Measurements from ENCODE around the gene CD1C. TPM values are rescaled to one million over a fixed set of nuclear protein-coding genes. Genes with fewer than 3 reads are reported as not detected.

Gene CD1C
- total RNA-seq, 1 experiment from 2014 or later, result not detected

DNA sequence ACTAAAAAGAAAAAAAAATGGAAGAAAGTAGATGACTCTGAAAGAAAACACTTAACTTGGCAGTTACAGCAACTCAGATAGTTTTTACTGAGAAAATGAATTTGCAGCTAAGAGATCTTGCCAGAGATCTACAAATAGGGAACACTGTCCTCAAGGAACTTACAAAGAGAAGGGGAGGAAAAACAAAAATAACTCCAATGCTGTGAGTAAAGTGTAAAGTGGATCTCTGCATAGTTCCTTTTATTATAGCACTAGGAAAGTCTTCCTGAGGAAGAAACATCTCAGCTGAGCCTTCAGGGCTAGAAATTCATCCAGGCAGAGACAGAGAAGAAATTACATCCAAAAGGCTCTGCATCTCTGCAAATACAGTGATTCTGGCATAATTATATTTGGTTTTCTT is 37.8 kb downstream of the CD1C start:
- ATAC-seq, result no peak
- Histone ChIP-seq H4K20me1 (ENCODE audit: low read length) (no peaks in the 10 kb centered on the region), H3K9ac (ENCODE audit: low read length) (no peak overlapping the region), H3K9me2 (replicated peaks; ENCODE audit: low read length) (no peaks in the 10 kb centered on the region), H3K36me3 (ENCODE audit: low read depth, low read length) (no peaks in the 10 kb centered on the region), H2AFZ (ENCODE audit: low read length) (no peak overlapping the region), H3F3A (ENCODE audit: low read length, unreplicated experiment) (no peaks in the 10 kb centered on the region), H3K4me1 (ENCODE audit: insufficient read depth, low read length) (no peaks in the 10 kb centered on the region), H3K9me3 (ENCODE audit: low read length) (no peaks in the 10 kb centered on the region), H3K27ac (ENCODE audit: low read length) (no peak overlapping the region), H3K4me3 (ENCODE audit: low read length) (no peak overlapping the region), H3K4me2 (ENCODE audit: low read length) (no peak overlapping the region), H3K27me3 (ENCODE audit: low read length) (peaks cover 20% of the 10 kb centered on the region), H3K79me2 (ENCODE audit: low read length) (no peaks in the 10 kb centered on the region)
- CTCF ChIA-PET, result no interaction called here
- POLR2A ChIA-PET (ENCODE audit: unreplicated experiment), result no interaction called here
- TF ChIP-seq EZH2phosphoT487 (IDR thresholded peaks at IDR 0.05; ENCODE audit: borderline replicate concordance, low read length) (no peak), EZH2 (IDR thresholded peaks at IDR 0.05; ENCODE audit: low read length, unreplicated experiment) (no peak)
- TF ChIP-seq, protein P1, sequence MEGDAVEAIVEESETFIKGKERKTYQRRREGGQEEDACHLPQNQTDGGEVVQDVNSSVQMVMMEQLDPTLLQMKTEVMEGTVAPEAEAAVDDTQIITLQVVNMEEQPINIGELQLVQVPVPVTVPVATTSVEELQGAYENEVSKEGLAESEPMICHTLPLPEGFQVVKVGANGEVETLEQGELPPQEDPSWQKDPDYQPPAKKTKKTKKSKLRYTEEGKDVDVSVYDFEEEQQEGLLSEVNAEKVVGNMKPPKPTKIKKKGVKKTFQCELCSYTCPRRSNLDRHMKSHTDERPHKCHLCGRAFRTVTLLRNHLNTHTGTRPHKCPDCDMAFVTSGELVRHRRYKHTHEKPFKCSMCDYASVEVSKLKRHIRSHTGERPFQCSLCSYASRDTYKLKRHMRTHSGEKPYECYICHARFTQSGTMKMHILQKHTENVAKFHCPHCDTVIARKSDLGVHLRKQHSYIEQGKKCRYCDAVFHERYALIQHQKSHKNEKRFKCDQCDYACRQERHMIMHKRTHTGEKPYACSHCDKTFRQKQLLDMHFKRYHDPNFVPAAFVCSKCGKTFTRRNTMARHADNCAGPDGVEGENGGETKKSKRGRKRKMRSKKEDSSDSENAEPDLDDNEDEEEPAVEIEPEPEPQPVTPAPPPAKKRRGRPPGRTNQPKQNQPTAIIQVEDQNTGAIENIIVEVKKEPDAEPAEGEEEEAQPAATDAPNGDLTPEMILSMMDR (conservative IDR thresholded peaks at IDR 0.05; ENCODE audit: low read depth, low read length), result no peak
- intact Hi-C loops (cut with micrococcal nuclease), result no loop called here
- no peak for DNase-seq
- BruUV-seq (replicated peaks), result no TSS peak

DNA sequence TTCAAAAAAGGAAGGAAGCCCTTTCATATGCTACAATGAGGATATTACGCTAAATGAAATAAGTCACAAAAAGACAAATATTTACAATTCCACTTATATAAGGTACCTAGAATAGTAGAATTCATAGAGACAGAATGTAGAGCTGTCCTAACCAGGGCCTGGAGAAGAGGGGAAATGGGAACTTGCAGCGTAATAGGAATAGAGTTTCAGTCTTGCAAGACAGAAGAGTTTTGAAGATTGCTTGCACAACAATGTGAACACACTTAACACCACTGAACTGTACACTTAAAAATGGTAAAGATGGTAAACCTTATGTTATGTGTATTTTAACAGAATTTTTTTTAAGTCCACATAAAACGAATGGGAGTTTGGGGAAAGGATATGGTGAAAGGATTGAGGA is 38.7 kb downstream of the CD1C start:
- Histone ChIP-seq H3K4me2 (ENCODE audit: low read length) (no peak overlapping the region), H3K4me3 (ENCODE audit: low read length) (no peak overlapping the region), H3K27me3 (ENCODE audit: low read length) (peaks cover 20% of the 10 kb centered on the region), H4K20me1 (ENCODE audit: low read length) (no peaks in the 10 kb centered on the region), H2AFZ (ENCODE audit: low read length) (no peak overlapping the region), H3K27ac (ENCODE audit: low read length) (no peak overlapping the region), H3K9me3 (ENCODE audit: low read length) (no peaks in the 10 kb centered on the region), H3K9ac (ENCODE audit: low read length) (no peak overlapping the region), H3K9me2 (replicated peaks; ENCODE audit: low read length) (no peaks in the 10 kb centered on the region), H3K36me3 (ENCODE audit: low read depth, low read length) (no peaks in the 10 kb centered on the region), H3F3A (ENCODE audit: low read length, unreplicated experiment) (no peaks in the 10 kb centered on the region), H3K79me2 (ENCODE audit: low read length) (no peaks in the 10 kb centered on the region), H3K4me1 (ENCODE audit: insufficient read depth, low read length) (no peaks in the 10 kb centered on the region)
- no peak for ATAC-seq
- no TSS peak for BruUV-seq (replicated peaks)
- DNase-seq, result no peak
- intact Hi-C loops (cut with micrococcal nuclease), result no loop called here
- TF ChIP-seq, protein P1 (conservative IDR thresholded peaks at IDR 0.05; ENCODE audit: low read depth, low read length), result no peak
- TF ChIP-seq EZH2phosphoT487 (IDR thresholded peaks at IDR 0.05; ENCODE audit: borderline replicate concordance, low read length) (no peak), EZH2 (IDR thresholded peaks at IDR 0.05; ENCODE audit: low read length, unreplicated experiment) (no peak)
- POLR2A ChIA-PET (ENCODE audit: unreplicated experiment), result no interaction called here
- CTCF ChIA-PET, result no interaction called here

DNA sequence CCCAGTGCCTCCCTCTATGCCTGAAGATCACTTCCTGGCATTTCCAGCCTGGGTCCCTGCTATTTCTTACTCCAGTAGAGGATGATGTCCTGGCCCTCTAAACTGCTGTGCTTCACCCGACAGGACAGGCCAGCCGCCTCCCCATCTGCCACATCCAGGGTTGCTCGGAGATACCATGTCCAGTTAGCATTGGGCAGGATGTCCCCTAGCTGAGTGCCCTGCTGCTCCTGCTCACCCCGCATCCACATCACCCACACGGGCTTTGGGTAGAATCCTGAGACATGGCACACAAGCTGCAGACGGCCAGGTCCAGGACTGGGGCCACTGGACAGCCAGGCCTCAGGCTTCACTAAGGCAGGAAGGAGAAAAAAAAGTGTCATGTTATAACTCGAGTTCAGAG is 39.6 kb downstream of the CD1C start:
- Histone ChIP-seq H3K4me1 (ENCODE audit: insufficient read depth, low read length) (no peaks in the 10 kb centered on the region), H3K9me3 (ENCODE audit: low read length) (no peaks in the 10 kb centered on the region), H3K27ac (ENCODE audit: low read length) (no peak overlapping the region), H2AFZ (ENCODE audit: low read length) (no peak overlapping the region), H3K79me2 (ENCODE audit: low read length) (no peaks in the 10 kb centered on the region), H3K4me3 (ENCODE audit: low read length) (no peak overlapping the region), H3K36me3 (ENCODE audit: low read depth, low read length) (no peaks in the 10 kb centered on the region), H3K4me2 (ENCODE audit: low read length) (no peak overlapping the region), H4K20me1 (ENCODE audit: low read length) (no peaks in the 10 kb centered on the region), H3K27me3 (ENCODE audit: low read length) (peaks cover 20% of the 10 kb centered on the region), H3K9ac (ENCODE audit: low read length) (no peak overlapping the region), H3K9me2 (replicated peaks; ENCODE audit: low read length) (no peaks in the 10 kb centered on the region), H3F3A (ENCODE audit: low read length, unreplicated experiment) (no peaks in the 10 kb centered on the region)
- TF ChIP-seq EZH2phosphoT487 (IDR thresholded peaks at IDR 0.05; ENCODE audit: borderline replicate concordance, low read length) (no peak), EZH2 (IDR thresholded peaks at IDR 0.05; ENCODE audit: low read length, unreplicated experiment) (no peak)
- TF ChIP-seq, protein P1 (conservative IDR thresholded peaks at IDR 0.05; ENCODE audit: low read depth, low read length), result no peak
- no TSS peak for BruUV-seq (replicated peaks)
- CTCF ChIA-PET, result interaction anchor here (1.2 kb wide), 1 partner anchor 125 kb away, joined by 5 read pairs; no protein-coding TSS in a partner anchor
- intact Hi-C loops (cut with micrococcal nuclease), result no loop called here
- POLR2A ChIA-PET (ENCODE audit: unreplicated experiment), result no interaction called here
- DNase-seq (no peak), ATAC-seq (no peak)

All from PC-3 (cell line).